H1 (cell line): Measurements from ENCODE around the gene NTN1. TPM values are rescaled to one million over a fixed set of nuclear protein-coding genes. Genes with fewer than 3 reads are reported as not detected.

Experiments
- CTCF ChIA-PET: fragments of 300-600 bp; sonication (Branson Sonifier 250); formaldehyde crosslinking; loops from one replicate; lab custom pipeline; 2021; ENCODE audit not compliant: partially characterized antibody; lab: Charles Lee
- POLR2A ChIA-PET: fragments of 300-600 bp; sonication (Branson Sonifier 250); formaldehyde crosslinking; loops from one replicate; lab custom pipeline; 2021; ENCODE audit warnings: inconsistent platforms; ENCODE audit not compliant: partially characterized antibody; lab: Charles Lee
- DNase-seq, 2 experiments: peaks; one replicate each; pipeline versions ENCODE4 v3.0.0 to v3.0.0-alpha.2; 2010 to 2022; ENCODE audit warnings: low spot score in 2 of 2, low read depth in 1 of 2, mixed read lengths in 1 of 2
- FAIRE-seq: peaks from 2 replicates; lab custom pipeline; 2011; peaks lifted over from hg19 to GRCh38; lab: Jason Lieb, UNC
- H2AFZ ChIP-seq: 2 replicates; pipeline ENCODE4 v1.8.1; 2012; ENCODE audit warnings: low read length, inconsistent platforms
- H2AK5ac ChIP-seq: 2 replicates; pipeline ENCODE4 v1.6.1; 2013; ENCODE audit warnings: low read depth, low read length
- H2BK120ac ChIP-seq: replicated peaks from 2 replicates; pipeline ENCODE3; 2013; ENCODE audit warnings: low read depth, low read length, inconsistent platforms
- H2BK12ac ChIP-seq: 2 replicates; pipeline ENCODE4 v1.6.1; 2013; ENCODE audit warnings: low read depth, low read length
- H2BK15ac ChIP-seq: 2 replicates; pipeline ENCODE4 v1.6.1; 2013; ENCODE audit warnings: low read length
- H2BK20ac ChIP-seq: 2 replicates; pipeline ENCODE4 v1.6.1; 2013; ENCODE audit warnings: low read length
- H2BK5ac ChIP-seq: 2 replicates; pipeline ENCODE4 v1.6.1; 2013; ENCODE audit warnings: low read depth, low read length
- H3K14ac ChIP-seq: 2 replicates; pipeline ENCODE4 v1.6.1; 2013; ENCODE audit warnings: inconsistent platforms; ENCODE audit not compliant: insufficient read length
- H3K18ac ChIP-seq: 2 replicates; pipeline ENCODE4 v1.6.1; 2013; ENCODE audit warnings: low read length; ENCODE audit errors: extremely low read depth
- H3K23ac ChIP-seq: 2 replicates; pipeline ENCODE4 v1.6.1; 2013; ENCODE audit warnings: inconsistent platforms; ENCODE audit not compliant: insufficient read length
- H3K23me2 ChIP-seq: 2 replicates; pipeline ENCODE4 v1.6.1; 2013; ENCODE audit warnings: low read depth, low read length
- H3K27ac ChIP-seq: 2 replicates; pipeline ENCODE4 v1.6.1; 2011; ENCODE audit warnings: low read depth, low read length, inconsistent platforms
- H3K27me3 ChIP-seq, 4 experiments: replicated peaks in 1 of 4; 1 replicate in 1 of 4; 2 replicates in 3 of 4; pipeline versions ENCODE4 v1.6.1 to v1.8.1; 2011 to 2013; ENCODE audit warnings: low read length in 3 of 4, mild to moderate bottlenecking in 3 of 4, inconsistent platforms in 2 of 4, mixed read lengths in 2 of 4, moderate library complexity in 1 of 4; ENCODE audit not compliant: control insufficient read depth in 3 of 4, insufficient read depth in 3 of 4; ENCODE audit errors: extremely low read depth in 1 of 4
- H3K36me3 ChIP-seq, 4 experiments: 2 replicates each; pipeline versions ENCODE4 v1.6.1 to v1.8.1; 2011 to 2013; ENCODE audit warnings: mild to moderate bottlenecking in 4 of 4, low read length in 3 of 4, moderate library complexity in 2 of 4, control low read depth in 1 of 4, inconsistent platforms in 1 of 4; ENCODE audit not compliant: insufficient read depth in 4 of 4, control insufficient read depth in 2 of 4
- H3K4ac ChIP-seq: replicated peaks from 2 replicates; pipeline ENCODE3; 2013; ENCODE audit warnings: low read length, low read depth, mixed read lengths, inconsistent platforms; ENCODE audit not compliant: insufficient read length
- H3K4me1 ChIP-seq, 4 experiments: replicated peaks in 1 of 4; 1 replicate in 1 of 4; 2 replicates in 3 of 4; pipeline versions ENCODE4 v1.6.1 to v1.8.1; 2011 to 2013; ENCODE audit warnings: low read length in 3 of 4, inconsistent platforms in 2 of 4, mixed read lengths in 1 of 4; ENCODE audit not compliant: insufficient read depth in 4 of 4, control insufficient read depth in 3 of 4
- H3K4me2 ChIP-seq, 2 experiments: 2 replicates each; pipeline versions ENCODE4 v1.6.1 to v1.8.1; 2011 to 2013; ENCODE audit warnings: low read depth in 2 of 2, low read length in 2 of 2, control low read depth in 1 of 2, inconsistent platforms in 1 of 2, mild to moderate bottlenecking in 1 of 2; ENCODE audit not compliant: insufficient read depth in 1 of 2
- H3K4me3 ChIP-seq, 4 experiments: fragments of 200-600, 300-600 bp in 1 of 4; sonication (generic), shearing (Covaris generic), sonication (Bioruptor Twin) in 1 of 4; 2 replicates each; pipeline versions ENCODE4 v1.5.1 to v1.8.1; 2011 to 2016; ENCODE audit warnings: low read length in 4 of 4, low read depth in 3 of 4, control low read depth in 2 of 4, inconsistent platforms in 2 of 4, mild to moderate bottlenecking in 2 of 4, mixed read lengths in 1 of 4, moderate library complexity in 1 of 4; ENCODE audit not compliant: insufficient read depth in 2 of 4; ENCODE audit errors: extremely low read depth in 1 of 4
- H3K56ac ChIP-seq: replicated peaks from 2 replicates; pipeline ENCODE3; 2013; ENCODE audit warnings: low read depth, mild to moderate bottlenecking, mixed read lengths, low read length, inconsistent platforms; ENCODE audit not compliant: insufficient read length
- H3K79me1 ChIP-seq: 2 replicates; pipeline ENCODE4 v1.6.1; 2013; ENCODE audit warnings: low read depth, low read length, control low read depth
- H3K79me2 ChIP-seq, 2 experiments: 2 replicates each; pipeline versions ENCODE4 v1.6.1 to v1.8.1; 2012 to 2013; ENCODE audit warnings: low read length in 2 of 2, mild to moderate bottlenecking in 2 of 2, inconsistent platforms in 1 of 2; ENCODE audit not compliant: insufficient read depth in 2 of 2, control insufficient read depth in 1 of 2
- H3K9ac ChIP-seq, 4 experiments: replicated peaks in 1 of 4; 1 replicate in 1 of 4; 2 replicates in 3 of 4; pipeline versions ENCODE4 v1.6.1 to v1.8.1; 2011 to 2013; ENCODE audit warnings: low read depth in 3 of 4, low read length in 3 of 4, control low read depth in 2 of 4, mild to moderate bottlenecking in 2 of 4, moderate library complexity in 2 of 4, inconsistent platforms in 1 of 4; ENCODE audit errors: extremely low read depth in 1 of 4
- H3K9me3 ChIP-seq, 2 experiments: 2 replicates each; pipeline versions ENCODE4 v1.6.1 to v1.8.1; 2012 to 2013; ENCODE audit warnings: mild to moderate bottlenecking in 2 of 2, moderate library complexity in 2 of 2, control low read depth in 1 of 2, inconsistent platforms in 1 of 2, low read depth in 1 of 2, low read length in 1 of 2, mixed read lengths in 1 of 2; ENCODE audit not compliant: insufficient read depth in 2 of 2
- H4K20me1 ChIP-seq, 2 experiments: replicated peaks in 1 of 2; 2 replicates each; pipeline versions ENCODE3 to v1.8.1; 2011 to 2013; ENCODE audit warnings: inconsistent platforms in 2 of 2, low read length in 2 of 2, mild to moderate bottlenecking in 1 of 2; ENCODE audit not compliant: insufficient read depth in 2 of 2, control insufficient read depth in 1 of 2
- H4K5ac ChIP-seq: 2 replicates; pipeline ENCODE4 v1.6.1; 2013; ENCODE audit warnings: low read length, low read depth, mixed read lengths, inconsistent platforms; ENCODE audit not compliant: insufficient read length
- H4K8ac ChIP-seq: 2 replicates; pipeline ENCODE4 v1.8.0; 2013; ENCODE audit warnings: mild to moderate bottlenecking, moderate library complexity, low read length, inconsistent platforms; ENCODE audit not compliant: insufficient read depth; ENCODE audit errors: extremely low read depth
- H4K91ac ChIP-seq: replicated peaks from 2 replicates; pipeline ENCODE3; 2013; ENCODE audit warnings: low read length, mixed read lengths, inconsistent platforms; ENCODE audit not compliant: insufficient read length
- ASH2L ChIP-seq: fragments of 200-600, 300-600 bp; sonication (generic); IDR thresholded peaks from one replicate; pipeline ENCODE4 v1.7.1; 2017; ENCODE audit warnings: low read length
- CBX8 ChIP-seq: fragments of 300-800, 300-1000 bp; sonication (generic); IDR thresholded peaks from 2 replicates; pipeline ENCODE4 v1.7.1; 2016; ENCODE audit warnings: low read depth, low read length, borderline replicate concordance
- FOSL1 ChIP-seq: IDR thresholded peaks from 2 replicates; pipeline ENCODE4 v1.6.1; 2011; ENCODE audit warnings: mild to moderate bottlenecking, low read depth, low read length, moderate library complexity; ENCODE audit not compliant: insufficient read depth
- RBBP5 ChIP-seq: IDR thresholded peaks from 2 replicates; pipeline ENCODE4 v1.7.1; 2012; ENCODE audit warnings: low read depth, mild to moderate bottlenecking, inconsistent platforms, low read length, moderate library complexity, borderline replicate concordance
- WGBS, 2 experiments: shearing (Covaris generic) in 1 of 2; methylation state at CpG; one replicate each; pipeline versions ENCODE4 v1.1.6 to v1.1.7; 2013 to 2015; ENCODE audit warnings: low lambda C conversion rate in 2 of 2, mixed read lengths in 2 of 2, inconsistent platforms in 1 of 2, low coverage in 1 of 2, missing lambda C conversion rate in 1 of 2; ENCODE audit not compliant: insufficient replicate concordance in 2 of 2, insufficient coverage in 1 of 2, insufficient read length in 1 of 2; ENCODE audit errors: extremely low coverage in 1 of 2, missing lambda C conversion rate in 1 of 2; 5-methylcytosine and 5-hydroxymethylcytosine counted together
- polyA plus RNA-seq, 7 experiments: library from polyadenylated mRNA; depleted of rRNA in 3 of 7; stranded (reverse) in 5 of 7; unstranded in 2 of 7; fragments of >200 nt in 5 of 7; fragments of 200-250 nt in 2 of 7; gene quantifications; 1 replicate in 5 of 7; 2 replicates in 1 of 7; 4 replicates in 1 of 7; pipeline versions ENCODE4 v1.2.1 to v1.2.3, GENCODE V29; 2011 to 2013; ENCODE audit warnings: missing spikeins in 2 of 7, mixed read lengths in 2 of 7
- total RNA-seq: library from RNA; stranded (reverse); fragmentation: NEBNext Ultra II Directional; extraction: Animal tissue kit (Norgen Biotek cat#: 25700); gene quantifications from 2 replicates; pipeline ENCODE4 v1.2.1, GENCODE V29; 2021
- TF ChIP-seq, protein P1 (sequence below): IDR thresholded peaks from 2 replicates; pipeline ENCODE4 v1.6.1; 2011; ENCODE audit warnings: low read length, improper control_type of control experiment

The NTN1 gene
- total and polyA plus RNA-seq, 2 of the 8 experiments (the other 6 are each of a cell fraction or from before 2014, with no cell fraction given), result 2.0 to 2.3 TPM

DNA sequence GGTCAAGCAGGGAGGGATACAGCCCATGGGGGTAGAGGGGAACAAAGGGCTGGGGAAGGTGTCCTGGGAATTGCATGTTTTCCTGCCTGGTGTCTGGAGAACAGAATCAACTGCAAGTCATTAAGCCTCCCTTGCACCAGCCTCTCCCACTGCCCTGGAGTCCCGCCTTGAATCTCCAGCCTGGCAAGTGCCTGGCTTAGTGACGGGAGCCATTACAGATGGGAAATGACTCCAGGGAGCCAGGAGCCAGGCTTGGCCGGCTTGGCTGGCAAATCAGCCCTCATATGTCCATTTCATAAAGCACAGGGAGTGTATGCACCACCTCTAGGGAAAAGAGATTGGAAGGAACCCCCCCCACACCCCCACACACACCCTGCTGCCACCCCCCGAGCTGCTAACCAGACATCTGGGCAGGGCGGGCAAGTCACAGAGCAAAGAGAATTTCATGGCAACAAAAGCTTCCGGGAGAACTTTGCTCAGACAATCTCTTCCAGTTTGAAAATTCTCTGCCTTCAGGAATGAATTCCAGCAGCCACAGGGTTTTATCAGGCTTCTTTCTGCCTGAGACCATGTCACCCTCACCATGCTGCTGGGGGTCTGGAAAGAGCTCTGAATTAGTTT is 127.7 kb downstream of the NTN1 start:
- Histone ChIP-seq H3K27ac (no peak overlapping the region), H3K4me3 (no peak overlapping the region), H3K14ac (no peak overlapping the region), H3K4ac (no peak overlapping the region), H3K9me3 (no peaks in the 10 kb centered on the region), H3K23ac (no peak overlapping the region), H4K91ac (no peak overlapping the region), H2AK5ac (no peak overlapping the region), H2BK12ac (no peak overlapping the region), H3K9ac (no peak overlapping the region), H4K8ac (no peak overlapping the region), H3K79me2 (no peaks in the 10 kb centered on the region), H3K4me1 (peaks cover 0 to 5% (median 0%) of the 10 kb centered on the region in 4 experiments; a peak in 2 of 7 replicates), H3K27me3 (no peaks in the 10 kb centered on the region), H3K18ac (no peak overlapping the region), H3K4me2 (no peak overlapping the region), H4K20me1 (no peaks in the 10 kb centered on the region), H3K79me1 (no peaks in the 10 kb centered on the region), H2AFZ (no peak overlapping the region), H2BK15ac (no peak overlapping the region), H2BK120ac (no peak overlapping the region), H3K56ac (no peak overlapping the region), H4K5ac (no peak overlapping the region), H2BK20ac (no peak overlapping the region), H3K36me3 (no peaks in the 10 kb centered on the region), H2BK5ac (no peak overlapping the region), H3K23me2 (no peaks in the 10 kb centered on the region)
- FAIRE-seq (no peak), DNase-seq (no peak)
- whole genome bisulfite sequencing, 2 experiments, result 81% methylated on average over 6 of the region's 6 CpGs; no CpG with 5 or more reads in 1 of the 2 experiments
- ChIA-PET CTCF (interaction anchor here (1.0 kb wide), 1 partner anchor 144 kb away, joined by 3 read pairs; no protein-coding TSS in a partner anchor), POLR2A (no interaction called here)
- no peak for TF ChIP-seq RBBP5
- TF ChIP-seq, protein P1, sequence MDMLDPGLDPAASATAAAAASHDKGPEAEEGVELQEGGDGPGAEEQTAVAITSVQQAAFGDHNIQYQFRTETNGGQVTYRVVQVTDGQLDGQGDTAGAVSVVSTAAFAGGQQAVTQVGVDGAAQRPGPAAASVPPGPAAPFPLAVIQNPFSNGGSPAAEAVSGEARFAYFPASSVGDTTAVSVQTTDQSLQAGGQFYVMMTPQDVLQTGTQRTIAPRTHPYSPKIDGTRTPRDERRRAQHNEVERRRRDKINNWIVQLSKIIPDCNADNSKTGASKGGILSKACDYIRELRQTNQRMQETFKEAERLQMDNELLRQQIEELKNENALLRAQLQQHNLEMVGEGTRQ, result no peak
- no peak for TF ChIP-seq ASH2L
- TF ChIP-seq FOSL1, result no peak
- TF ChIP-seq CBX8, result no peak
